ENCODE measurements around the gene SMOC1.

DNA sequence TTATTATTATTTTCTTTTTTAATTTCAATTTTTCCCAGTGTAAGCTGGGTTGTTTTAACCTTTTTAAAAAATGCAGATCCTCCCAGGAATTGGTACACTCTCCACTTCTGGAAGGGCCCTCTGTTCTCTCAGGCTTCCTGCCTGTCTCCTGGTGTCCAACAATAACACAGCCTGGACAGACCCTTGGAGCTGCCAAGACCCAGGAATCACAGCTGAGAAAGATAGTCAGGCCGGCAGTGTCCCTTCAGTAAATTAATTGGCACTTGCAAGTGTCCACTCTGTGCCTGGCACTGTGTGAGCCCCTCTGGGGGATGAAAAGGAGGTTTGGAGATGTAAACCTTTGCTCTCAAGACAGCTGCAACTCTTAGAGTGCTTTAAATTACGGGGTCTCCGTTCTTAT lies 113.3 kb downstream of the SMOC1 start:
- TF ChIP-seq, protein P1, sequence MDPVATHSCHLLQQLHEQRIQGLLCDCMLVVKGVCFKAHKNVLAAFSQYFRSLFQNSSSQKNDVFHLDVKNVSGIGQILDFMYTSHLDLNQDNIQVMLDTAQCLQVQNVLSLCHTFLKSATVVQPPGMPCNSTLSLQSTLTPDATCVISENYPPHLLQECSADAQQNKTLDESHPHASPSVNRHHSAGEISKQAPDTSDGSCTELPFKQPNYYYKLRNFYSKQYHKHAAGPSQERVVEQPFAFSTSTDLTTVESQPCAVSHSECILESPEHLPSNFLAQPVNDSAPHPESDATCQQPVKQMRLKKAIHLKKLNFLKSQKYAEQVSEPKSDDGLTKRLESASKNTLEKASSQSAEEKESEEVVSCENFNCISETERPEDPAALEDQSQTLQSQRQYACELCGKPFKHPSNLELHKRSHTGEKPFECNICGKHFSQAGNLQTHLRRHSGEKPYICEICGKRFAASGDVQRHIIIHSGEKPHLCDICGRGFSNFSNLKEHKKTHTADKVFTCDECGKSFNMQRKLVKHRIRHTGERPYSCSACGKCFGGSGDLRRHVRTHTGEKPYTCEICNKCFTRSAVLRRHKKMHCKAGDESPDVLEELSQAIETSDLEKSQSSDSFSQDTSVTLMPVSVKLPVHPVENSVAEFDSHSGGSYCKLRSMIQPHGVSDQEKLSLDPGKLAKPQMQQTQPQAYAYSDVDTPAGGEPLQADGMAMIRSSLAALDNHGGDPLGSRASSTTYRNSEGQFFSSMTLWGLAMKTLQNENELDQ (CRISPR knock-in tag; IDR thresholded peaks at IDR 0.05; ENCODE audit: borderline replicate concordance), result no peak
- no peak for TF ChIP-seq SMC3 (conservative IDR thresholded peaks at IDR 0.05; ENCODE audit: insufficient read depth, low read depth, low read length)
- TF ChIP-seq, protein P2, sequence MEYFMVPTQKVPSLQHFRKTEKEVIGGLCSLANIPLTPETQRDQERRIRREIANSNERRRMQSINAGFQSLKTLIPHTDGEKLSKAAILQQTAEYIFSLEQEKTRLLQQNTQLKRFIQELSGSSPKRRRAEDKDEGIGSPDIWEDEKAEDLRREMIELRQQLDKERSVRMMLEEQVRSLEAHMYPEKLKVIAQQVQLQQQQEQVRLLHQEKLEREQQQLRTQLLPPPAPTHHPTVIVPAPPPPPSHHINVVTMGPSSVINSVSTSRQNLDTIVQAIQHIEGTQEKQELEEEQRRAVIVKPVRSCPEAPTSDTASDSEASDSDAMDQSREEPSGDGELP (CRISPR knock-in tag; IDR thresholded peaks at IDR 0.05; ENCODE audit: borderline replicate concordance), result no peak
- TF ChIP-seq ZSCAN29 (IDR thresholded peaks at IDR 0.05), result no peak
- no peak for TF ChIP-seq SMAD3 (CRISPR knock-in tag; conservative IDR thresholded peaks at IDR 0.05)
- TF ChIP-seq, protein P3, sequence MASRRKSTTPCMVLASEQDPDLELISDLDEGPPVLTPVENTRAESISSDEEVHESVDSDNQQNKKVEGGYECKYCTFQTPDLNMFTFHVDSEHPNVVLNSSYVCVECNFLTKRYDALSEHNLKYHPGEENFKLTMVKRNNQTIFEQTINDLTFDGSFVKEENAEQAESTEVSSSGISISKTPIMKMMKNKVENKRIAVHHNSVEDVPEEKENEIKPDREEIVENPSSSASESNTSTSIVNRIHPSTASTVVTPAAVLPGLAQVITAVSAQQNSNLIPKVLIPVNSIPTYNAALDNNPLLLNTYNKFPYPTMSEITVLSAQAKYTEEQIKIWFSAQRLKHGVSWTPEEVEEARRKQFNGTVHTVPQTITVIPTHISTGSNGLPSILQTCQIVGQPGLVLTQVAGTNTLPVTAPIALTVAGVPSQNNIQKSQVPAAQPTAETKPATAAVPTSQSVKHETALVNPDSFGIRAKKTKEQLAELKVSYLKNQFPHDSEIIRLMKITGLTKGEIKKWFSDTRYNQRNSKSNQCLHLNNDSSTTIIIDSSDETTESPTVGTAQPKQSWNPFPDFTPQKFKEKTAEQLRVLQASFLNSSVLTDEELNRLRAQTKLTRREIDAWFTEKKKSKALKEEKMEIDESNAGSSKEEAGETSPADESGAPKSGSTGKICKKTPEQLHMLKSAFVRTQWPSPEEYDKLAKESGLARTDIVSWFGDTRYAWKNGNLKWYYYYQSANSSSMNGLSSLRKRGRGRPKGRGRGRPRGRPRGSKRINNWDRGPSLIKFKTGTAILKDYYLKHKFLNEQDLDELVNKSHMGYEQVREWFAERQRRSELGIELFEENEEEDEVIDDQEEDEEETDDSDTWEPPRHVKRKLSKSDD (conservative IDR thresholded peaks at IDR 0.05; ENCODE audit: low read length), result no peak
- no peak for TF ChIP-seq RFX5 (IDR thresholded peaks at IDR 0.05; ENCODE audit: low read depth, low read length)
- TF ChIP-seq GATAD2A (IDR thresholded peaks at IDR 0.05), result no peak
- TF ChIP-seq, protein P4, sequence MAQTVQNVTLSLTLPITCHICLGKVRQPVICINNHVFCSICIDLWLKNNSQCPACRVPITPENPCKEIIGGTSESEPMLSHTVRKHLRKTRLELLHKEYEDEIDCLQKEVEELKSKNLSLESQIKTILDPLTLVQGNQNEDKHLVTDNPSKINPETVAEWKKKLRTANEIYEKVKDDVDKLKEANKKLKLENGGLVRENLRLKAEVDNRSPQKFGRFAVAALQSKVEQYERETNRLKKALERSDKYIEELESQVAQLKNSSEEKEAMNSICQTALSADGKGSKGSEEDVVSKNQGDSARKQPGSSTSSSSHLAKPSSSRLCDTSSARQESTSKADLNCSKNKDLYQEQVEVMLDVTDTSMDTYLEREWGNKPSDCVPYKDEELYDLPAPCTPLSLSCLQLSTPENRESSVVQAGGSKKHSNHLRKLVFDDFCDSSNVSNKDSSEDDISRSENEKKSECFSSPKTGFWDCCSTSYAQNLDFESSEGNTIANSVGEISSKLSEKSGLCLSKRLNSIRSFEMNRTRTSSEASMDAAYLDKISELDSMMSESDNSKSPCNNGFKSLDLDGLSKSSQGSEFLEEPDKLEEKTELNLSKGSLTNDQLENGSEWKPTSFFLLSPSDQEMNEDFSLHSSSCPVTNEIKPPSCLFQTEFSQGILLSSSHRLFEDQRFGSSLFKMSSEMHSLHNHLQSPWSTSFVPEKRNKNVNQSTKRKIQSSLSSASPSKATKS (CRISPR knock-in tag; IDR thresholded peaks at IDR 0.05), result no peak
- TF ChIP-seq, protein P5, sequence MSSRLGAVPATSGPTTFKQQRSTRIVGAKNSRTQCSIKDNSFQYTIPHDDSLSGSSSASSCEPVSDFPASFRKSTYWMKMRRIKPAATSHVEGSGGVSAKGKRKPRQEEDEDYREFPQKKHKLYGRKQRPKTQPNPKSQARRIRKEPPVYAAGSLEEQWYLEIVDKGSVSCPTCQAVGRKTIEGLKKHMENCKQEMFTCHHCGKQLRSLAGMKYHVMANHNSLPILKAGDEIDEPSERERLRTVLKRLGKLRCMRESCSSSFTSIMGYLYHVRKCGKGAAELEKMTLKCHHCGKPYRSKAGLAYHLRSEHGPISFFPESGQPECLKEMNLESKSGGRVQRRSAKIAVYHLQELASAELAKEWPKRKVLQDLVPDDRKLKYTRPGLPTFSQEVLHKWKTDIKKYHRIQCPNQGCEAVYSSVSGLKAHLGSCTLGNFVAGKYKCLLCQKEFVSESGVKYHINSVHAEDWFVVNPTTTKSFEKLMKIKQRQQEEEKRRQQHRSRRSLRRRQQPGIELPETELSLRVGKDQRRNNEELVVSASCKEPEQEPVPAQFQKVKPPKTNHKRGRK (tag; IDR thresholded peaks at IDR 0.05), result no peak
